ENCODE results near the gene TMA7. TPM values are rescaled to one million over a fixed set of nuclear protein-coding genes. Genes with fewer than 3 reads are reported as not detected.

TMA7 gene
- total RNA-seq (306 and 332 TPM in 2 replicates), polyA plus RNA-seq (73.0 and 137 TPM in 2 replicates), polyA minus RNA-seq (14.0 and 15.7 TPM in 2 replicates), Bru-seq, nascent RNA (percentile 91 among the genes with signal in this experiment), BruChase-seq, experiment 1, labeled RNA remaining after a 6-hour chase (percentile 95 among the genes with signal in this experiment), BruChase-seq, experiment 2, labeled RNA remaining after a 2-hour chase (percentile 83 among the genes with signal in this experiment)
- polyA plus RNA-seq (2011; cell fraction: cytosol; rRNA removed) = 341 and 475 TPM in 2 replicates
- polyA plus RNA-seq (2011; cell fraction: nucleus; rRNA removed) = 95.0 and 136 TPM in 2 replicates
- polyA plus RNA-seq (2012) = 427 and 444 TPM in 2 replicates
- 37.3 TPM for polyA minus RNA-seq (2011; cell fraction: cytosol; rRNA and poly(A)+ RNA removed)
- polyA minus RNA-seq (2011; cell fraction: nucleus; rRNA and poly(A)+ RNA removed) = 14.8 and 17.1 TPM in 2 replicates
- long read RNA-seq, transcript TMA7-201 (4 exons, 561 nt) = major isoform, 2,432 of 2,830 reads
- long read RNA-seq, transcript TMA7-202 (3 exons, 619 nt) = minor isoform, 240 of 2,830 reads
- long read RNA-seq, partial matches to known transcripts = 15 of 2,830 reads
- long read RNA-seq, other reads (novel, unspliced or antisense) = 142 of 2,830 reads

- Histone ChIP-seq H3K79me2 (ENCODE audit: control insufficient read depth, insufficient read depth, low read length) (peaks cover 26% of the 10 kb centered on the region), H3K9me3 (replicated peaks; ENCODE audit: control insufficient read depth, insufficient read depth, low read length) (no peaks in the 10 kb centered on the region), H3K9ac (replicated peaks; ENCODE audit: extremely low read depth, insufficient read depth, low read length) (peak within 1 kb of the TSS; percentile 89), H4K20me1 (replicated peaks; ENCODE audit: control insufficient read depth, extremely low read depth, insufficient read depth, low read length) (no peaks in the 10 kb centered on the region), H3K9me1 (replicated peaks; ENCODE audit: control insufficient read depth, extremely low read depth, insufficient read depth, low read length) (no peaks in the 10 kb centered on the region), H3K4me1 (ENCODE audit: control insufficient read depth, extremely low read depth, insufficient read depth, low read length) (peaks cover 16% of the 10 kb centered on the region), H3K27me3 (ENCODE audit: control insufficient read depth in 2 of 2, insufficient read depth in 2 of 2, low read length in 2 of 2) (no peaks in the 10 kb centered on the region), H3K4me2 (ENCODE audit: insufficient read depth, low read length) (peak within 1 kb of the TSS; percentile 87), H3K36me3 (ENCODE audit: control insufficient read depth in 2 of 2, extremely low read depth in 1 of 2, insufficient read depth in 2 of 2, low read length in 2 of 2) (peaks cover 8% of the 10 kb centered on the region in 2 experiments), H3K27ac (ENCODE audit: insufficient read depth, low read depth, low read length) (peak within 1 kb of the TSS; percentile 79), H3K4me3 (replicated peaks in 1 of 3; ENCODE audit: insufficient read depth in 1 of 3, low read depth in 1 of 3, low read length in 3 of 3) (peak within 1 kb of the TSS; percentile 73 to 91 (median 77)), H2AFZ (ENCODE audit: low read depth, low read length) (peak within 1 kb of the TSS; percentile 99)
- TF ChIP-seq MAX (IDR thresholded peaks at IDR 0.05; ENCODE audit: insufficient read depth, insufficient read length) = no peak
- no peak for TF ChIP-seq CTCF (IDR thresholded peaks at IDR 0.05; ENCODE audit: extremely low read depth in 1 of 2, insufficient read depth in 1 of 2, low read depth in 1 of 2, low read length in 2 of 2)
- no peak for TF ChIP-seq JUN (IDR thresholded peaks at IDR 0.05; ENCODE audit: borderline replicate concordance, insufficient read depth, insufficient read length, low read depth)
- peak; percentile 77 for TF ChIP-seq POLR2AphosphoS5 (IDR thresholded peaks at IDR 0.05; ENCODE audit: insufficient read depth, low read depth, low read length)
- no peak for TF ChIP-seq GATA2 (IDR thresholded peaks at IDR 0.05; ENCODE audit: insufficient read depth, insufficient read length, low read depth, low read length)
- peak; percentile 75 for TF ChIP-seq POLR2A (IDR thresholded peaks at IDR 0.05; ENCODE audit: low read depth, low read length)
- ChIA-PET POLR2A (interaction anchor here (0.7 to 1.1 kb wide), 2 partner anchors 11 to 39 kb away, joined by 4 to 5 read pairs; no protein-coding TSS in a partner anchor), CTCF (interaction anchor here (0.8 to 2.3 kb wide), 12 partner anchors 8 to 246 kb away, joined by 3 to 35 read pairs (median 4); no protein-coding TSS in a partner anchor)
- dilution Hi-C loops (cut with MboI; ENCODE audit: extremely low pct_ligation_motif_present, low sequenced_read_pairs) (no loop called here), intact Hi-C loops (cut with micrococcal nuclease) (loop anchor here (1.0 to 2.0 kb wide), 3 partner anchors 25 to 109 kb away; partner anchors contain the start of gene SHISA5)
- FAIRE-seq (peak; percentile 99), DNase-seq (ENCODE audit: low read depth, low spot score) (peak; percentile 96)
- BruUV-seq (replicated peaks) = TSS peak; percentile 72
These were observed at the start of gene TMA7, which contains the start of gene CCDC51 for GRCh38 chr3:48439820-48440589. TSS of gene TMA7 (plus strand) at chr3:48440257. CDS start at chr3:48440297, 40 bp downstream. TSS of gene CCDC51 (minus strand) at chr3:48440119. CDS start at chr3:48435128, 4,991 bp downstream.

Measured in endothelial cell of umbilical vein (primary cell).